GM18868 (cell line): ENCODE measurements around the gene PTER.

Experiments
- ATAC-seq: cut with Tn5 transposase; IDR thresholded peaks from one replicate; pipeline ENCODE4 v1.9.1; 2021; ENCODE audit warnings: mild to moderate bottlenecking, moderate library complexity; ENCODE audit not compliant: unreplicated experiment

Gene PTER

DNA sequence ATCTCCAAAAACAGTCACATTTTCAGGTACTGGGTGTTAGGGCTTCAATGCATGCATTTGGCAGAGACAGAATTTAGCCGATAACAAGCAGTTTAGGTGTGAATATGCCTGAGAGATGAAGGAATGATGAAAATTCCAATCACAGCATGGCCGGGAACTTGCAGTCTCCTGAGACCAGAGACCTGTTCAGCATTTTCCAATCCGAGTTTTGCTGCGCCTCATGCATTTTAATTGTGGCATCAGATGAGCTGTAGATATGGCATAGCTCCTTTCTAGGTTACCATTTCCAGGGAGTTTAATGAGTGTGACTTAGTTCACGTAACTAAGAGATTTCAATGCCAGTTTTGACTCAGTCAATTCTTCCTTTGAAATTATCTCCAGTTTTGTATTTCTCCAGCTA is 99.3 kb downstream of the PTER start:
- no peak for ATAC-seq

DNA sequence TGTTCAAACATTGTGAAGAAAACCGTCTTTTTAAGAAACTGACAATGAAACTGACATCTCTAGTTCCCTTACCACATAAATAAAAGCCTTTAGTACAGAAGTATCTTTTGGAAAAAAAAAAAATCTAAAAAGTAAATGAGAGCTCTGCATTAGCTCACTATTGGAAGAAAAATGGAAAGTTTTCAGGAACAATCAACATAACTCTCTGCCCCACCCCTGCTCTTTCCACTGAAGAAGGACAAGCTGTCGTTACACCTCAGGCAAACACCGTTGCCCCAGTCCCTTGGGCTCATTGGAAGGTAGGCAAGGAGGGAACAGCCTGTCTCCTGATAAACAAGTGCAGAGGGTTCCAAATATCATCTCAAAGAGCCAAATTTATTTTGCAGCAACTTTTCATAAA is 107.3 kb downstream of the PTER start:
- no peak for ATAC-seq

DNA sequence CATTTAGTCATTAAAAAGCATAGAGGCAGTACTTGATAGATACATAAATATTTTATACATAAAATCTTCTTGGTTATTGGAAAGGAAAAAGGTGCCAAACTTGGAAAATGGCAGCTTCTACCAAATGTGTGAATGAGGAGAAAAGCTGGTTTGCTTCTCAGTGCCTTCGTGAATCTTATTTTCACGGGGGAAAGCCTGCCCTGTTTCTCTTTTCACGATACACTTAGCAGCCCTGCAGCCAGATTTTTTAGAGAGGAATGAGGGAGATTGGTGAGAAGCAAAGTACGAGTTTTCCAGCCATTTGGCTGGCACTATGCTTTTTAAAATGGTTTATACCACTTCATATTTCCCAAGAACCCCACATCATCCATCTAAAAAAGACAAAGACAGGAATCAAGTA is 107.8 kb downstream of the PTER start:
- ATAC-seq = no peak

- ATAC-seq = peak; percentile 77
Observed at GRCh38 chr10:16545116-16545736, 108.4 kb downstream of the PTER start.

DNA sequence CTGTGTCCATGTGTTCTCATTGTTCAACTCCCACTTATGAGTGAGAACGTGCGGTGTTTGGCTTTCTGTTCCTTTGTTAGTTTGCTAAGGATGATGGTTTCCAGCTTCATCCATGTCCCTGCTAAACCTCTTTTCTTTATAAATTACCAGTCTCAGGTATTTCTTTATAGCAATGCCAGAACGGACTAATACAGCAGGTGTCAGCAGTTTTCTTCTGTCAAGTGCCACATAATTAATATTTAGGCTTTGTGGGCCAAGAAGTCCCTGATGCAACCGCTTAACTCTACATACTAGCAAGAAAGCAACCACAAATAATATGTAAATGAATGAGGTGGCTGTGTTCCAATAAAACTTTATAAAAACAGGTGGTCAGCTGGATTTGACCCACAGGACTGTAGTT is 111.2 kb downstream of the PTER start:
- ATAC-seq = no peak

DNA sequence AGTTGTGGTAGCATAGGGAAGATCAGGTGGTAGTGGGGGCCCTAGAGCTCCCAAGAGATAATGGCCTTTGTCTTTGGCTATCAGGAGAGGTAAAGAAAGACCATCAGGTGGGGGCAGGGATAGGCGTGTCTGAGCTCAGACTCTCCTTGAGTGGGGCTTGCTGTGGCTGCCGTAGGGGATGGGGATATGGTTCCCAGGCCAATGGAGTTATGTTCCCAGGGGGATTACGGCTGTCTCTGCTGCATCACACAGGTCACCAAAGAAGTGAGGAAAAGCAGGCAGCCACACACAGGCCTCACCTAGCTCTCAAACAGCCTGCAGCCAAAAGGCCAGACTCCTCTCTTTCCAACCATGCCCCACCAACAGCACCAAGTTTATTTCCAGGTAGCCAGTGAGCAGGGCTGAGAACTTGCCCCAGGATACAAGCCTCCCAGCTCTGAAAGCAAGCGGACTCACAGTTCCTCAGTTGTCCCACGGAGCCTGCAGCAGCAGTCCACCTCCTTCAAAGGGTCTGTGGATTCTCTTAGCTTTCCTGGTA is 122.5 kb downstream of the PTER start:
- no peak for ATAC-seq

DNA sequence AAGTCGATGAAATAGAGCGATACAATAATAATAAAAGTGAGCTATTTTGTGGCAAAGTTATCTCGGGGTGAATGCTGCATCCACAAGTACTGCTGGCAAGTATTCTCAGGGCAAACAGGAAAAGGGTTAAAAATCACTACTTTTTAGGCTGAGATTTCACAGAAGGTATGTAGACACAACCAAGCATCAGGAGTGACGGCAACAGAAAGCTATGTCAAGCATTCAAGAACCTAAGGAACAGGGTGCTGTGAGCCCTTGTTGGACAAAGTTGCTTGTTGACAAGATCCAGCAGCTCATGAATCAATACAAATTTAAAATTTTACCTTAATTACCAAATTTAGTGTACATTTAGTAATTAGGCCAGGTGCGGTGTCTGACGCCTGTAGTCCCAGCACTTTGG is 126.1 kb downstream of the PTER start:
- no peak for ATAC-seq
